GM18858 (cell line): ENCODE measurements around the gene ASTL.

ENCODE experiments used
- ATAC-seq: cut with Tn5 transposase; IDR thresholded peaks from one replicate; pipeline ENCODE4 v1.9.1; 2021; ENCODE audit not compliant: unreplicated experiment

The ASTL gene

DNA sequence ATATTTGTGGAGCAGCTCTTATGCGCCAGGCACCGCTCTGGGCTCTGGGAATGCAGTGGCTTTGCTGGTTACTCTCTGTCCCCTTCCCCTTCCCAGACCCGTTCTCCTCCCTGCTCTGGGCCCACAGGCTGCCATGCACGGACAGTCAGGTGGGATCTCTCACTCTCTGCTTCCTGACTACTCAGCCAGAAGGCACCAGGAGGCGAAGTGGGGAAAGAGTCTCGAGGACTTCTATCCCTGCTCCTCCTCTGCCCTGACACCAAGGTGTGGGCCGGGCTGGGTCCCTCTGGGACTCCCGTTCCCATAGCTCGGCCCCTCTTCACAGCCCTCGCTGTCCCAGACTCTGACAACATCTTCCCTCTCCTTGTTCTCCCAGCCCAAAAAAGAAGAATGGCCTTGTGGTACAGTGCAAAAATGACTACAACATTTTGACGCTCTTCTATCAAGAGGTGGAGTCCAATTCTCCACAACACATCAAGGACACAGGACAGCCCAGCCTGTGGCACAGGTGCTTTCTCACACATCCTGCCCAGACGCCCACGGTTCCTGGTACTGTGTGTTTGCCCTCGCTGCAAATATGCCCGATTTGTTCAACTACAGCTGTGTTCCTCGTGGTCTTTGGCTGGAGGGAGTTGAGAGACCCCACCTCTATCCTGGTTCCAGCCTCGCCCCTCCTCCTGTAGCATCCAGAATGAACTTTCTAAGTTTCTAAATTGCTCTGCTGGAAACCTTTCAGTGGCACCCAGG lies 21.0 kb upstream of the ASTL start:
- ATAC-seq: no peak

DNA sequence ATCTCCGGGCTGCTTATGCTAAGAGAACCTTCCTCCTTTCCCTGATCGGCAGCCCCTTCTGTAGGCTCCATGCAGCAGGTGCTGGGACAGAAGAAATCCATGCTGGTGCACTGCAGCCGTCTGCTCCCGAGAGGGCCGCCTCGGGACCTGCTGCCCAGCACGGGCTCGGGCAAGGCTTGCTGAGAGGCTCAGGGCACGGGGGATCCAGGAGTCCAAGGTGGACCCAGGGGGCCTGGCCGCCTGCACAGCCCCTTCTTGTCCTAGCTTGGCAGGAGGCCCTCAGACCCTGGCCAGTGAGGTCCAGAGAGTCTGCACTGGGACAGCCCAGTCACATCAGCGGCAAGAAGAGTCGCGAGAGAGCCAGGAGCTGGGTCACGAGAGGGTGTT lies 20.2 kb upstream of the ASTL start:
- no peak for ATAC-seq

DNA sequence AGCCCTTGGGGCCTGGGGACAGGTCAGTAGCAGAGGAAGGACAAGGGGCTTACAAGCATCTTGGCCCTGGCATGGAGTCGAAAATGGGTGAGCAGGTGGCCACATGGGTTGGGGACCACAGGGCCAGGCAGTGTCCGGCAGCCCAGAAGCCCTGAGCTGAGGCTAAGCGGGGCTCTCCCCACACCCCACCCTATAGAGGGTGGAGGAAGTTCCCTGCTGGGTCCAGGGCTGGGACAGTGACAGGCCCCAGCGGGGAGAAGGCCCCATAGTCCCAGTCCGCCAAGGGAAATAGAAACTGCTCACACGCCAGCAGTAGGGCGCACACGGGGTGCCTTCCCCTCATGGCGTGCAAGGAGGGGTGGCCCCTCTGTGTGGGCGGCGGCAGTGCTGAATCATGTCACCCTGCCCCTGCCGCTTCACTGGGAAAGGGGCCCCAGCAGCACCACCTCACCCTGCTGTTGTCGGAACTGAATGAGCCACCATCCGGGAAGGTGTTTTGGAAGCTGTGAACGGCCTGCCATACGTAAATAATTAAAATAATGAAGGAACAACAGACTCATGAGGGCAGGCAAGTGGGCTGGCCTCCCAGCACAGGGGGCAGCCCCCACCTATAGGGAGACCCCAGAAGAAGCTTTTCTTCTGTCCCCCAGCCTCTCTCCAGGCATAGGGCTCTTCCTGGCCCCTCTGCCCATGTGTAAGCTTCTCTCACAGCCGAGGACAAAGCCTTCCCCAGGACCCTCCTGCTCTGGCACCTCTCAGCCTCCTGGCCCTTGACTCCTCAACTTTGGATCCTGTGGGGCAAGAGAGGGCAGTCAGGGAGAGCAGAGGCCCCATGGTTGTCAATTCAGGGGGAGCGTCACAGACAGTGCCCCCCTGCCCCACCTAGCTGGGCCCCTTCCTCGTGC lies 19.6 kb upstream of the ASTL start:
- peak; percentile 48 for ATAC-seq

DNA sequence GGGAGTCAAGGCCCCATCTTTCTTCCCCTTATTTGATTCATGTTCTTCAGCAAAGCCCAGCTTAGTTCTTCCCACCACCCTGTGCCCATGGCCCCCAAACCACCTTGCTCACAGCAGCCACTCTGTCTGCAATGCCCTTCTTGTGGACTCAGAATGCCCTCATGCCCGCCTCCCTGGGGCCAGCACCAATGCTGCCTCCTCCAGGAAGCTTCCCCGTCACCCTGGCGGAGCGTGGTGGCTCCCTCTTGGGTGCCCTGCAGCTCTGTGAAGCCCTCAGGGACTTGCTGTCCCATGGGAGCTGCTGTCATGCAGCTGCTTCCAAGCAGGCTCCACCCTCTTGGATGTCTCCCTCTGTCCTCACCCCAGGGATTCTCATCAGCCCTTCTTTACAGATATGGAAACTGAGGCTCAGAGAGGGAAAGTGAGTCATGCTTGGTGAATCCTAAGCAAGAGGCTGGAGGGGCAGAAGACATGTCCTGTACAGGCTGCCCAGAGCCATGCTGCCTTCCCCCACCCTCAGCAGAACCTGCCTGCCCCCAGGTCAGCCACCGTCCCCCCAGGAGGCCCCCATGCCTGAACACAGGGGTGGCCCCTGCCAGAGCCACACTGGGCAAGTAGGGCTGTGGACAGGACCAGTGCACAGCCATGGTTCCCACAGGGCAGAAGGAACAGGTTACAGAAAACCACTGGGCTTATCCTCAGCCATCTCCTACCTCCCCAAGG lies 18.8 kb upstream of the ASTL start:
- no peak for ATAC-seq

DNA sequence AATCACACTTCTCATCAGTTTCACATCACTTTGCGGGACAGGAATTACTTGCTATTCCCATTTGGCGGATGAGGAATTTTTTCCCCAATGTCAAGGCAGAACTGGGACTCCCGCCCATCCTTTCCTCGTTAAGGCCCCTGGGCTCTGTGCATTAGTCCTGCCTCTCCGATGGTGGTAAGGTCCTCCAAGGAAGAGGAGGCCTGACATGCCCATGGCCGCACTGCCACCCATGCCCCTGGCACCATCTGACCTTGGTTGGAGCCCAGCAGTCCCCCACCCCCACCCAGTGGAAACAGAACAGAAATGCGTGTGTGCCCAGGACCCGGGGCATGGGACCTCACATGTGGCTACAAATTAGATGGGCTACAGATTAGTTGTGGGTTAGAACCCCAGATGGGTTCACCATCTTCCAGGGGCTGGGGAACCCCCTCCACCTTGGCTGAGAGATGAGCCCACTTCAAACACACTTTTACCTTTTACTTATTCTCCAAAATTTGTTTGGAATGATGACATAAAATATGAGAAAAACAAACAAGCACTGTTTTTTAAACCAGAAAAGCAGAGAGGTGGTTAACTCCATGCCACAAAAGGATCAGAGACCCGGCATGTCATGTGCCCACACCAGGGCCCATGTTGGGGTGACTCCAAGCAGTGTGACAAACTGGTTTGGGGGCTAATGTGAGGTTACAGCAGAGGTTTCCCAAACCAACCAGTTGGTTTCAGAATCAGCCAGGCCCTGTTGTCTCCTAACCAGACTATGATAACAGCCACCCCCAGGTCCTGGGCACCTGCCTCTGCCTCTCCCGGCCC lies 17.9 kb upstream of the ASTL start:
- ATAC-seq: no peak

DNA sequence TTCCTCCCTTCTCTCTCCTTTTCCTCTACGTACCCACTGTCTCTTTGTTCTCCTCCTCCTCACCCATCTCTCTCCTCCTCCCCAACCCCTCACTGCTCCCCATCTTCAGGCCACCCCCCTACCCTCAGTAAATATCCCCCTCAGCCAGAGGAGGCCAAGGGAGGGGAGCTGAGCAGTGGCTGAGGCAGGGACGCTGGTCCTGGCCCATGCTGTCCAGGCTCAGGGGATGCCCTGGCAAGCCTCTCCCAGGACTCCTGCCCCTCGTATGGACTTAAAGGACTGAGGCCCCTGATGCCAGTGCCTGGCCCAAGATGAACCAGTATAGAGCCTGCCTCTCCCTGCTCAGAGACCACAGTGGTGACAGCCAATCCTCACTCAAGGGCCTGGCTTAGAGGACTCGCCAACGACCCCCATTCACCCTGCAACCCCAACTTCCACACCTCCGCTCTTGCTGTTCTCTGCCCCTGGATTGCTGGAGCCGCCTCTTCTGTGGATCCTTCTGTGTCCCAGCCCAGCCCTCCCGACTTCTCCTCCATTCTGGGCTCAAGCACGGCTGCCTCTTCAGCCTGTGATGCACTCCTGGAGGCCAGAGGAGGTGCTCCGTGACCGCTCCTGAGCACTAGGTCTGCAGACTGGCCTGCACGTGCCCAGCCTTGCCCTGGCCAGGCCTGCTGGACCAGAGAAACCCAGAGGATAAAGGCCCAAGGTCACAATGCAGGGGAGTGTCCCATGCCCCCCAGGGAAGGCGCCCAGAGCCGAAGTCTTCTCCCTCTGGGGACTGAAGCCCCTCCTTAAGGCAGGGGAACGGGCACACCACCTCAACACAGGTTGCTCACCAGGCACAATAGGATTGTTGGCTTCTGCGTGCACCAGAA lies 16.4 kb upstream of the ASTL start:
- ATAC-seq: no peak

DNA sequence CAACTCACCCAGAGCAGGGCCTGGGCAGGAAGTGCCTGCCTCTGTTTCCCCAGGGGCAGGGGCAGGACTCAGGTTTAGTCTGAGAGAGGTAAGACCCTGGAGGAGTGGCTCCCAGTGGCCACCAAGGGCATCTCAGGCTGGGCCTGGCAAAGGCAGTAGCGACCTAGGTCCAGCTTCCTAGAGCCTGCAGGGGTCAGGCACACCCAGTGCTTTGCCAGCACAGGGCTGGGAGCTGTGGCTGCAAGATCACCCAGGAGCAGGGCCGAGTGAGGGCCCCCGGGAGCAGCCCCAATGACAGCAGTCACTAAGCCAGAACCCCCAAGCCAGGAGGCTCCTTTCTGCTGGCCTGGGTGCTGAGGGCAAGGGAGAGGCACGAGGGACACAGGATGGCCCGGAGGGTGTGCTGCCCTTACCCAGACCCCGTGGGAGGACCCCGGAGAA lies 15.7 kb upstream of the ASTL start:
- no peak for ATAC-seq

DNA sequence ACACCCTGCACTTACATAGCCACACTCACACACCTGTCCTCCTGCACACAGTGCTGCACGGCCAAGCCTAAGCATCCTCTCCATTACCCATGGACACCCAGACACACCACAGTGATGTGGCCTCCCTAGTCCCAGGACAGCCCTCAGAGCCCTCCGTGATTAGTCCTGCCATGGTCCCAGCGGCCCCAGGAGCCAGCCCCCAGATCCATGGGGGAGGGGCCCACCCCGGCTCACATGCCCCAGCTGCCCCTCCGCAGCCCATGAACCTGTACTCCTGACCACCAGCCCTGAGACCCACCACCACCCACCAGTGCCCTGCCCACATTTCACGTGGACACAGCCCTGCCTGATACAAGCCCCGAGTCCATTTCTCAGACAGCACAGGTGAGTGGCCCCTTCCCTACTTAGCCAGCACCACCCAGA lies 15.0 kb upstream of the ASTL start:
- no peak for ATAC-seq

DNA sequence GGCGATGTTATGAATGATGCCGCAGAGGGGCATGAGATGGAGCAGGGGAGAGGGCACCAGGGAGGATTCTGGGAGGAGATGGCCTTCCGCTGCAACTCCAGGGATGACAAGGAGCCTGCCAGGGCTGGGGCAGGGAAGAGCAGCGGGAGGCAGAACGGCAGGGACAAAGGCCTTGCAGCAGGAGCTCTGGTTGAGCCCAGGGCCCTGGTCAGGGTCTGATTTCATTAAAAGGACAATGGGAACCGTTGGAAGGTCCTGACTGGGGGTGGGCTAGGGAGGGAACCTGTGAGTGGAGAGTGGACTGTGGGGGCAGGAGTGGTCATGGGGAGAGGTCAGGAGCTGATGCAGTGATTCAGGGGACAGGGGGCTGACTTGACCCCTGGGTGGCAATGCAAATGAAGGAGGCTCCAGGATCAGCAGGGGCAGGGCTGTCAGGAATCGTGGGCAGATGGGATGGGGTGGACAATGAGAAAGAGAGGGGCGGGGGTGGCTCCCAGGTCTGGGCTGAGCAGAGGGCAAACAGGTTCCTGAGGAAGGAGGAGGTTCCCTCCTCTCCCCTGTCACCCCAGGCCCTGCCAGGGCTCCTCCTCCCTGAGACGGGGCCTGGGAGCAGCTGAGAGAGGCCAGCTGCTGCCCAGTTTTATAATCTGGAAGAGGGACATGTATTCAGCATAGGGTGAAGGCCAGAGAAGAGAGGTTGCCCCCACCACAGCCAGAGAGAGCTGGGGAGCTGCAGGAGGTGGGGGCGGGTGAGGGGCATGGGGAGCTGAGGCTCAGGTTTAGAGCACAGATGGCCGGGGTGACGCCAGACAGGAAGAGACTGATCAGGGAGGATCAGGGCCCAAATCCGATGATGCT lies 14.2 kb upstream of the ASTL start:
- no peak for ATAC-seq

DNA sequence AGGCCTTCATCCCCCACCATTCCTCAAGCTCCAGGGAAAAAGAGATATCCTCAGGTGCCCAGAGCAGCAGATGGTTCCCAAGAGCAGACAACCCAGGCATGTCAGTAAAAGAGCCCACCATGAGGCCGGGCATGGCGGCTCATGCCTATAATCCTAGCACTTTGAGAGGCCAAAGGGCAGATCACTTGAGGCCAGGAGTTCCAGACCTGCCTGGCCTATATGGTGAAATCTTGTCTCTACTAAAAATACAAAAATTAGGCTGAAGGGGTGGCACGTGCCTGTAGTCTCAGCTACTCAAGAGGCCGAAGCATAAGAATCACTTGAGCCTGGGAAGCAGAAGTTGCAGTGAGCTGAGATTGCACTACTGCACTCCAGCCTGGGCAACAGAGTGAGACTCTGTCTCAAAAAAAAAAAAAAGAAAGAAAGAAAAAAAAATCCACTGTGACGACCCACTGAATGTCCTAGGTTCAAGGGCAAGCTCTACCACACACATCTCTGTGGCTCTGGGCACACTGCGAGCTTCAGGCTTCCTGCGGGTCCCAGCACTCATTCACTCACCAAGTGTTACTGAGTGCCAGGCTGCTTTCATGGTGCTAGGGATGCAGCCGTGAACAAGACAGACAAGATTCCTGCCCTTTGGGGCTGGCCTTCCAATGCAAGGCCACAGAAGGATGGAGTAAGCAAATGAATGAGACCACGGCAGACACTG lies 13.4 kb upstream of the ASTL start:
- no peak for ATAC-seq

DNA sequence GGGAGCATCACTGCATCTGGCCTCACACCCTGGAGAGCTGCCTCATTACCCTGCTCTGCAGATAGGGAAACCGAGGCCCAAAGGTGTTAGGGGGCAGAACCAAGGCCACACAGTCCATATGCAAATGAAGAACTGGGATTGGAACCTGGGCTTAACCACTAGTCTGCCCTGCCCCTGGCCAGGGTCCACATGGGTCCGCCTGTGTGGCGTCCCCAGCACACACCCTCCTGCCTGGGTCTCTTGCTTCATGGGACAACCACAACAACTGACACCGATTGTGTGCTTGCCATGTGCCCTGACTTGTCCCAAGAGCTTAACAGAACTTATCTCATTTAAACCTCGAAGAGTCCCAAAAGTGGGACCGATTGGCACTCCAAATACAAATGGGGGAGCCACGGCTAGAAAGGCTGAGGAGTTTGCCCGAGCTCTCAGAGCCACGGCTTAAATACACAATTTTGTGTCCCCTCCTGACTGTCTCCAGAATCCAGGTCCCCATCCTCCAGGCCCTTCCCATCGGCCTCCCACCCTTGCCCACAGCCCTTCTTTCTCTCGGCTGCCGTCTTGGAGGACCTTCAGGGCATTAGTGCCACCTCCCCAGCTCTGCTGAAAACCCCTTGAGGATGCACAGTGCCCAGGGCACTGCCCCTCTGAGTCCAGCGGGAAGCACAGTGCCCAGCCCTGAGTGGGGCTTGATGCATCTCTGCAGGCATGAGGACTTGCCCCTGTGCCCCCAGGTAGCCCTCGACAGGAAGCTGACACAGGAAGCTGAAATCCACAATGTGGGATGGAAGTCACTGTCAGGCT lies 12.7 kb upstream of the ASTL start:
- ATAC-seq: no peak

DNA sequence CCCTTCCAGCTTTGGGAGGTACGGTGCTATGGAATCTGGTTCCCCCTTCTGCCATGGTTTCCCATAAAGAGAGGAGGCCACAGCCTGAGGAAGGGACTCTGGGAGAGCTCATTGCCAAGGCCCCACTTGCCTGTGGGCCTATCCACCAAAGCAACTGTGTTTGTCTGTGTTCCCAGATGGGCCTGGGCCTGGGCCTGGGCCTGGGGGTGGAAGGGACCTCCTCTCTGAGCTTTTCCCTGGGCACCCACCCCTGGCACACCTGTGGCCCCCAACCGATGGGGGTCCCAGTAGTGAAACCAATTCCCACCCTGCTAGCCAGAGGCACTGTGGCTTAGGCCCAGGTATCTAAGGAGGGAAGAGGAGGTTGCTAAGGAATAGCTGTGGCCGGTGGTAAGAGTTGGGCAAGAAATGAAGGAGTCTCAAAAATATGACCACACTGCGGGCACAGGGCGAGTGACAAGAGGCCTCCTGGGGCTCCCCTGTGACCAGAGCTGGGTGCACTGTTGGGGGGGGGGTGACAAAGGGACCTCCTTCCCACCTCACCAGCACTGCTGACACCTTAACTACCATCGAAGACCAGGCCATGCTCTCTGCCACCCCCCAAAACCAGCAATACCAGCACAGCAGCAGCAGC lies 11.8 kb upstream of the ASTL start:
- no peak for ATAC-seq

DNA sequence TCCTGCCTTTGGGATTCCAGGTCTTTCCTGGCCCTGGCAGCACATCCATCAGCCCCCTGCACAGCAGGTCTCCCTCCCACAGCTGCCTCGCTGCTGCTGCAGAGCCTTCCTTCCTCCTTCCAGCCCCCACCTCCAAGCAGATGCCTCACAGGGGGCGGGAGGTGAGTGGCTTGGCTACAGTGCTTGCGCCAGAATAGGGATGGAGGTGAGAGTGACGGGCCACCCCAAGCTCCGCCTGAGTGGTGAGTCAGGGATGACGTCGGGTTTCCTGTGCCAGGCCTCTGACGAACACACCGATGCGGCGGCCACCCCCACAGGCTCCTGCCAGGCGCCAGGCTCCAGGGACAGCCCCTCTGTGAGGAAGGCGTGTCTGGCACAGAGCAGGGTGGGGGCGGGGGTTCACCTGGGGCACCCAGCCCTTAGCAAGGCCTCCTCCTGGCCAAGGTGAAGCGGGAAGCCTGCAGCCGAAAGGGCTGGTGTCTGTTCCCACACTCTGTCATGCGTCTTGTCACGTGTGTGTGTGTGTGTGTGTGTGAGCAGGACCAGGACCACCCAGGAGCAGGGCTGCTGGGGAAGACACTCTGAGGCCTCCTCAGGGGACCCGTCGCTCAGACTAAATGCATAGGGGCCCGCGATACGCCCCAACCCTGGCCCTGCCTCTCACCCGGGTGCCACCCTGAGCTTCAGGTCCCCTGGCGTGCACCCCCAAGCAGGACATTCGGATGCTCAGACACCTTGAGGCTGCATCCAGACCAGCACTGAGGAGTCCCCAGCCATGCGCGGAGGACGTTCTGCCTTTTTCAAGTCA lies 10.3 kb upstream of the ASTL start:
- ATAC-seq: peak; percentile 34

DNA sequence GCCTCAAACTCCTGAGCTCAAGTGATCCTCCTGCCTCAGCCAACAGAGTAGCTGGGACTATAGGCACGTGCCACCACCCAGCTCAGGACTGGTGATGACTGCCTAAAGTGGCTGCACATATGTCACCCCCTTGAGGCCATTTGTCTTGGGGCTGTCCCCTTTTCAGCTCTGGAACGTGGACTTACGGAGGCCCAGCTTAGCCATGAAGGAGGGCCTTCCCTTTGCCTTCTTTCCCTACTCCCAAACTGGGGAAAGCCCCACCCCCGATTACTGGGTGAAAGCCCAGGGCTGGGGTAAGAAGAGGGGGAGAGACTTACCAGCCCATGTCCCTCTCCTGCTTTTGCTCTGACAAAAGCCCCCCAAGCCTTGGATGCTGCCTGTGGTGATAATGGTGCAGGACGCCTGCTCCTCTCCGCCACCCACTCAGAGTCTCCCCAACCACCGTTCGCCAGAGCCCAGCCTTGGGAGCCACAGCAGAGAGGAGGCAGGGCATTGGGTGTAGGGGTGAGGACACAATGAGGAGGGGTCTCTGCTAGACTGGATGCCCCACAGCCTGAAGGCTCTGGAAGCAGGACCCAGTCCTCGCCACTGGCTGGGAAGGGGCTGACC lies 9.4 kb upstream of the ASTL start:
- no peak for ATAC-seq

DNA sequence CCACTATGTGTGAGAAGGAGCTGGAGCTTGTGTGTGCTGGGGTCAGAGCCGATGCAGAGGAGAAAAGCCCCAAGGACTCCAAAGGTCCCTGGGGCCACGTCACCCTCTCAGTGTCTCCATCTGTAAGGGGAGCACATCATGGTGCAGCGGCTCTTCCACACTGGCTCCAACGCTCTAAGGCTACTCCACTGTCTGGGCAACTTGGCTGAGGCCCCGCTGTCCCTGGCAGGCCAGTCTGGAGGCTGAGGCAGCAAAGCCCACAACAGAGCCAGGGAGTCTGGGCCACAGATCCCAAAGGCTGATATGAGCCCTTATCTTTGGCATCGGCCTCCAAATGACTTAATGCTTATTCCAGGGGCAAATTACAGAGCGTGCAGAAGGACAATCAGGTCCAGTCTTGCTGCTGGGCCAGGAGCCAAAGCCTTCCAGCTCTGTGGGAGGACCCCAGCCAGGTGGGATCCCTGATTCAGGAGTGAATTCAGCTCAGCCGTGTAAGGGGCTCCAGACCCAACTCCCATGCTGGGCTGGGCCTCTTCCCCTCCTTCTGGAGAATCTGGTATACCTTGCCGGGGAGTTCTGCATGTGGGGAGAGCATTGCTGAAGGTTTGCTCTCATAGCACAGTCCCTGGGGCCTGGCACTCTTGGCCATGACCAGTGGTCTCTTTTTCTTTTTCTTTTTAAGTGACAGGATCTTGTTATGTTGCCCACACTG lies 8.7 kb upstream of the ASTL start:
- ATAC-seq: no peak
